HepG2 (cell line): ENCODE measurements around the gene MRE11. TPM values are rescaled to one million over a fixed set of nuclear protein-coding genes. Genes with fewer than 3 reads are reported as not detected.

Experiments
- EP300 ChIP-seq, 3 experiments: sonication (generic) in 1 of 3; formaldehyde crosslinking in 1 of 3; IDR thresholded peaks; 2 replicates each; pipeline versions ENCODE4 v1.5.1 to v1.6.1; 2011 to 2020; ENCODE audit warnings: low read depth in 2 of 3, low read length in 2 of 3, borderline replicate concordance in 1 of 3, improper control_type of control experiment in 1 of 3, mild to moderate bottlenecking in 1 of 3, missing genetic modification reagents in 1 of 3, moderate library complexity in 1 of 3
- FOSL2 ChIP-seq: sonication (generic); formaldehyde crosslinking; IDR thresholded peaks from 2 replicates; pipeline ENCODE4 v1.4.0; 2020; ENCODE audit warnings: missing genetic modification reagents
- GFI1 ChIP-seq: sonication (generic); formaldehyde crosslinking; IDR thresholded peaks from 2 replicates; pipeline ENCODE4 v1.5.0; 2020; ENCODE audit warnings: missing genetic modification reagents, mild to moderate bottlenecking, borderline replicate concordance
- HMG20A ChIP-seq: IDR thresholded peaks from 2 replicates; pipeline ENCODE4 v1.6.1; 2016; ENCODE audit warnings: borderline replicate concordance
- ISX ChIP-seq: sonication (generic); formaldehyde crosslinking; conservative IDR thresholded peaks from 2 replicates; pipeline ENCODE4 v1.5.0; 2020; ENCODE audit warnings: missing genetic modification reagents
- KLF9 ChIP-seq: IDR thresholded peaks from 2 replicates; pipeline ENCODE4 v1.6.1; 2016; ENCODE audit warnings: low read depth
- MED13 ChIP-seq: sonication (generic); formaldehyde crosslinking; IDR thresholded peaks from 2 replicates; pipeline ENCODE4 v1.5.0; 2020; ENCODE audit warnings: missing genetic modification reagents
- NFKBIZ ChIP-seq: IDR thresholded peaks from 2 replicates; pipeline ENCODE4 v1.6.1; 2018; ENCODE audit warnings: missing genetic modification reagents, missing compliant biosample characterization
- PHB2 ChIP-seq: fragments of 450-650 bp; IDR thresholded peaks from 2 replicates; pipeline ENCODE4 v1.6.1; 2018; ENCODE audit not compliant: partially characterized antibody
- SRSF9 ChIP-seq: fragments of 200-400 bp; formaldehyde crosslinking; IDR thresholded peaks from 2 replicates; pipeline ENCODE4 v1.6.1; 2018; ENCODE audit warnings: borderline replicate concordance, mild to moderate bottlenecking, low read depth, low read length; ENCODE audit not compliant: insufficient read depth, poor library complexity, severe bottlenecking
- SRY ChIP-seq: sonication (generic); formaldehyde crosslinking; IDR thresholded peaks from 2 replicates; pipeline ENCODE4 v1.8.0; 2022; ENCODE audit warnings: mild to moderate bottlenecking, missing genetic modification reagents
- TBL1XR1 ChIP-seq: fragments of 150-350 bp; IDR thresholded peaks from 2 replicates; pipeline ENCODE4 v1.6.1; 2014; ENCODE audit warnings: borderline replicate concordance, low read length; ENCODE audit not compliant: partially characterized antibody
- TBX3 ChIP-seq: fragments of 450-650 bp; IDR thresholded peaks from 2 replicates; pipeline ENCODE4 v1.6.1; 2017; ENCODE audit warnings: antibody characterized with exemption, mild to moderate bottlenecking, inconsistent platforms, borderline replicate concordance
- TEAD2 ChIP-seq: sonication (generic); formaldehyde crosslinking; IDR thresholded peaks from 2 replicates; pipeline ENCODE4 v1.9.0; 2021; ENCODE audit warnings: missing genetic modification reagents
- ZNF124 ChIP-seq: sonication (generic); formaldehyde crosslinking; IDR thresholded peaks from 2 replicates; pipeline ENCODE4 v1.4.0; 2020; ENCODE audit warnings: missing genetic modification reagents
- ZNF260 ChIP-seq: sonication (generic); formaldehyde crosslinking; IDR thresholded peaks from 2 replicates; pipeline ENCODE4 v1.4.0; 2020; ENCODE audit warnings: missing genetic modification reagents, low read depth, mild to moderate bottlenecking, borderline replicate concordance
- ZNF263 ChIP-seq: sonication (generic); formaldehyde crosslinking; IDR thresholded peaks from 2 replicates; pipeline ENCODE4 v1.4.0; 2020; ENCODE audit warnings: missing genetic modification reagents
- ZNF510 ChIP-seq: sonication (generic); formaldehyde crosslinking; IDR thresholded peaks from 2 replicates; pipeline ENCODE4 v1.4.0; 2020; ENCODE audit warnings: low read depth, mild to moderate bottlenecking, missing genetic modification reagents
- ZNF674 ChIP-seq: sonication (generic); formaldehyde crosslinking; IDR thresholded peaks from 2 replicates; pipeline ENCODE4 v1.5.0; 2020; ENCODE audit warnings: low read depth, mild to moderate bottlenecking, missing genetic modification reagents
- ZNF850 ChIP-seq: sonication (generic); formaldehyde crosslinking; conservative IDR thresholded peaks from 2 replicates; pipeline ENCODE4 v1.9.0; 2021; ENCODE audit warnings: mild to moderate bottlenecking, missing genetic modification reagents
- ZSCAN20 ChIP-seq: sonication (generic); formaldehyde crosslinking; IDR thresholded peaks from 2 replicates; pipeline ENCODE4 v1.4.0; 2020; ENCODE audit warnings: missing genetic modification reagents, mild to moderate bottlenecking, borderline replicate concordance
- ZSCAN31 ChIP-seq: sonication (generic); formaldehyde crosslinking; IDR thresholded peaks from 2 replicates; pipeline ENCODE4 v1.5.0; 2020; ENCODE audit warnings: low read depth, mild to moderate bottlenecking, missing genetic modification reagents
- polyA plus RNA-seq, 8 experiments: library from polyadenylated mRNA; depleted of rRNA in 3 of 8; stranded (reverse) in 7 of 8; unstranded in 1 of 8; fragments of >200 nt; fragmentation: Illumina TruSeq in 4 of 8; extraction: Trizol in 4 of 8; gene quantifications; 2 replicates each; pipeline versions ENCODE4 v1.2.1 to v1.2.3, GENCODE V29; 2011 to 2016; ENCODE audit warnings: low read depth in 4 of 8, missing spikeins in 1 of 8, mixed read lengths in 1 of 8; ENCODE audit not compliant: insufficient read depth in 1 of 8
- total RNA-seq, 5 experiments: library from RNA; depleted of rRNA; stranded (reverse); fragments of >200 nt; fragmentation: Illumina TruSeq; extraction: Trizol; gene quantifications; 2 replicates each; pipeline ENCODE4 v1.2.3, GENCODE V29; 2016; ENCODE audit warnings: low read depth in 1 of 5
- TF ChIP-seq, protein P1 (sequence below): sonication (generic); formaldehyde crosslinking; IDR thresholded peaks from 2 replicates; pipeline ENCODE4 v1.5.0; 2020; ENCODE audit warnings: missing genetic modification reagents
- TF ChIP-seq, protein P2 (sequence below): sonication (generic); formaldehyde crosslinking; IDR thresholded peaks from 2 replicates; pipeline ENCODE4 v1.5.1; 2020; ENCODE audit warnings: missing genetic modification reagents, mild to moderate bottlenecking, borderline replicate concordance
- TF ChIP-seq, protein P3 (sequence below): IDR thresholded peaks from 2 replicates; pipeline ENCODE4 v1.6.1; 2016; ENCODE audit warnings: low read depth, control low read depth
- TF ChIP-seq, protein P4 (sequence below): sonication (generic); formaldehyde crosslinking; IDR thresholded peaks from 2 replicates; pipeline ENCODE4 v1.4.0; 2020; ENCODE audit warnings: low read depth, mild to moderate bottlenecking, missing genetic modification reagents

Gene MRE11
- total and polyA plus RNA-seq, 2 of the 13 experiments (the other 11 are each of a cell fraction or from before 2014, with no cell fraction given) = 7.2 to 37.3 TPM

DNA sequence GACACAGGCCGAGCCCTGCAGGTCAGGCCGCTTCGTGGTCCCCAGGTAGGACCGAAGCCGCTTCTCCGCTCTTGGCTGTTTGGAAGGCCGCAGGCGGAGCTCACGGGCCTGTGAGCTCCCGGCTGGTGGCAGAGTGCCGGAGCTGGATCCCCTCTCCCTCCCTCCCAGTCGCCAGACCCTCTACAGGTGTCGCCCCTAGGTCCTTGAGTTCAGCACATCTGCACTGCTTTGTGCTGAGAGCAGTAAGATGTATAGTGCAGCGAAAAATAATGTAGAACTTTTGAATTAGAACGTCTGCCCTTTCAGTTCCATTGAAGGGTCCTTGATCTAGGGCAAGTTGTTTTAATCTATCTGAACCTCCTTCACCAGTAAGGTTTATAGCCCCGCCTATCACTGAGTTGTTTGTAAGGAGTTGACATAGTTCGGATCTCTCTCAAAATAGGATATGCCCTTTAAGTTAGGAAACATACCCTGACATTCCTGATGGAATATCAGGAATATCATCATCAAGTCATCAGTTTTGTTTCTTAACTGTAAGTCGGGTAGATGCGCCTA lies 559 bp upstream of the MRE11 start (continued):
- TF ChIP-seq NFKBIZ (CRISPR knock-in tag) = no peak
- TF ChIP-seq ZNF263 (CRISPR knock-in tag) = no peak
- no peak for TF ChIP-seq ZNF510
- TF ChIP-seq KLF9 (CRISPR knock-in tag) = no peak
- no peak for TF ChIP-seq ZNF260 (CRISPR knock-in tag)
- no peak for TF ChIP-seq ZNF674 (CRISPR knock-in tag)
- no peak for TF ChIP-seq PHB2
- TF ChIP-seq ZSCAN20 (CRISPR knock-in tag) = no peak
- TF ChIP-seq, protein P1, sequence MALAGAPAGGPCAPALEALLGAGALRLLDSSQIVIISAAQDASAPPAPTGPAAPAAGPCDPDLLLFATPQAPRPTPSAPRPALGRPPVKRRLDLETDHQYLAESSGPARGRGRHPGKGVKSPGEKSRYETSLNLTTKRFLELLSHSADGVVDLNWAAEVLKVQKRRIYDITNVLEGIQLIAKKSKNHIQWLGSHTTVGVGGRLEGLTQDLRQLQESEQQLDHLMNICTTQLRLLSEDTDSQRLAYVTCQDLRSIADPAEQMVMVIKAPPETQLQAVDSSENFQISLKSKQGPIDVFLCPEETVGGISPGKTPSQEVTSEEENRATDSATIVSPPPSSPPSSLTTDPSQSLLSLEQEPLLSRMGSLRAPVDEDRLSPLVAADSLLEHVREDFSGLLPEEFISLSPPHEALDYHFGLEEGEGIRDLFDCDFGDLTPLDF (CRISPR knock-in tag) = no peak
- no peak for TF ChIP-seq GFI1
- TF ChIP-seq FOSL2 = no peak
- no peak for TF ChIP-seq EP300 (IDR thresholded peaks at IDR 0.05; ENCODE audit: low read depth in 2 of 2, low read length in 2 of 2)
- TF ChIP-seq EP300 (CRISPR knock-in tag; IDR thresholded peaks at IDR 0.05; ENCODE audit: borderline replicate concordance) = no peak
- TF ChIP-seq ZSCAN31 = no peak
- TF ChIP-seq, protein P2, sequence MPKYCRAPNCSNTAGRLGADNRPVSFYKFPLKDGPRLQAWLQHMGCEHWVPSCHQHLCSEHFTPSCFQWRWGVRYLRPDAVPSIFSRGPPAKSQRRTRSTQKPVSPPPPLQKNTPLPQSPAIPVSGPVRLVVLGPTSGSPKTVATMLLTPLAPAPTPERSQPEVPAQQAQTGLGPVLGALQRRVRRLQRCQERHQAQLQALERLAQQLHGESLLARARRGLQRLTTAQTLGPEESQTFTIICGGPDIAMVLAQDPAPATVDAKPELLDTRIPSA (CRISPR knock-in tag) = no peak
- TF ChIP-seq, protein P3, sequence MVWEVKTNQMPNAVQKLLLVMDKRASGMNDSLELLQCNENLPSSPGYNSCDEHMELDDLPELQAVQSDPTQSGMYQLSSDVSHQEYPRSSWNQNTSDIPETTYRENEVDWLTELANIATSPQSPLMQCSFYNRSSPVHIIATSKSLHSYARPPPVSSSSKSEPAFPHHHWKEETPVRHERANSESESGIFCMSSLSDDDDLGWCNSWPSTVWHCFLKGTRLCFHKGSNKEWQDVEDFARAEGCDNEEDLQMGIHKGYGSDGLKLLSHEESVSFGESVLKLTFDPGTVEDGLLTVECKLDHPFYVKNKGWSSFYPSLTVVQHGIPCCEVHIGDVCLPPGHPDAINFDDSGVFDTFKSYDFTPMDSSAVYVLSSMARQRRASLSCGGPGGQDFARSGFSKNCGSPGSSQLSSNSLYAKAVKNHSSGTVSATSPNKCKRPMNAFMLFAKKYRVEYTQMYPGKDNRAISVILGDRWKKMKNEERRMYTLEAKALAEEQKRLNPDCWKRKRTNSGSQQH (CRISPR knock-in tag) = no peak
- TF ChIP-seq MED13 (CRISPR knock-in tag) = no peak
- no peak for TF ChIP-seq TBL1XR1
- no peak for TF ChIP-seq TEAD2
- no peak for TF ChIP-seq ISX
- TF ChIP-seq SRY (CRISPR knock-in tag) = peak; percentile 45; the same call in 1 of the 2 replicates
- TF ChIP-seq TBX3 = no peak
- no peak for TF ChIP-seq HMG20A (CRISPR knock-in tag)
- no peak for TF ChIP-seq ZNF124 (CRISPR knock-in tag)
- no peak for TF ChIP-seq SRSF9
- TF ChIP-seq, protein P4, sequence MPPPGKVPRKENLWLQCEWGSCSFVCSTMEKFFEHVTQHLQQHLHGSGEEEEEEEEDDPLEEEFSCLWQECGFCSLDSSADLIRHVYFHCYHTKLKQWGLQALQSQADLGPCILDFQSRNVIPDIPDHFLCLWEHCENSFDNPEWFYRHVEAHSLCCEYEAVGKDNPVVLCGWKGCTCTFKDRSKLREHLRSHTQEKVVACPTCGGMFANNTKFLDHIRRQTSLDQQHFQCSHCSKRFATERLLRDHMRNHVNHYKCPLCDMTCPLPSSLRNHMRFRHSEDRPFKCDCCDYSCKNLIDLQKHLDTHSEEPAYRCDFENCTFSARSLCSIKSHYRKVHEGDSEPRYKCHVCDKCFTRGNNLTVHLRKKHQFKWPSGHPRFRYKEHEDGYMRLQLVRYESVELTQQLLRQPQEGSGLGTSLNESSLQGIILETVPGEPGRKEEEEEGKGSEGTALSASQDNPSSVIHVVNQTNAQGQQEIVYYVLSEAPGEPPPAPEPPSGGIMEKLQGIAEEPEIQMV = no peak
- no peak for TF ChIP-seq ZNF850 (CRISPR knock-in tag)
